Left forelimb (tissue), 1 donor: Measurements from ENCODE around the gene TMED1.
"Not testable (repeated sequence)": the region's sequence is repeated elsewhere in the genome, so short reads cannot be mapped to it uniquely, and the experiment has no call there.

Source experiments
- DNase-seq: peaks from one replicate; pipeline ENCODE4 v3.0.0-alpha.2; 2018; ENCODE audit warnings: low spot score

Gene TMED1

GRCh38 chr19:10835754-10836478 is at the start of gene TMED1:
TMED1 (minus strand) TSS chr19:10836212; CDS start chr19:10836191, 21 bp downstream.
- peak; percentile 98 for DNase-seq

DNA sequence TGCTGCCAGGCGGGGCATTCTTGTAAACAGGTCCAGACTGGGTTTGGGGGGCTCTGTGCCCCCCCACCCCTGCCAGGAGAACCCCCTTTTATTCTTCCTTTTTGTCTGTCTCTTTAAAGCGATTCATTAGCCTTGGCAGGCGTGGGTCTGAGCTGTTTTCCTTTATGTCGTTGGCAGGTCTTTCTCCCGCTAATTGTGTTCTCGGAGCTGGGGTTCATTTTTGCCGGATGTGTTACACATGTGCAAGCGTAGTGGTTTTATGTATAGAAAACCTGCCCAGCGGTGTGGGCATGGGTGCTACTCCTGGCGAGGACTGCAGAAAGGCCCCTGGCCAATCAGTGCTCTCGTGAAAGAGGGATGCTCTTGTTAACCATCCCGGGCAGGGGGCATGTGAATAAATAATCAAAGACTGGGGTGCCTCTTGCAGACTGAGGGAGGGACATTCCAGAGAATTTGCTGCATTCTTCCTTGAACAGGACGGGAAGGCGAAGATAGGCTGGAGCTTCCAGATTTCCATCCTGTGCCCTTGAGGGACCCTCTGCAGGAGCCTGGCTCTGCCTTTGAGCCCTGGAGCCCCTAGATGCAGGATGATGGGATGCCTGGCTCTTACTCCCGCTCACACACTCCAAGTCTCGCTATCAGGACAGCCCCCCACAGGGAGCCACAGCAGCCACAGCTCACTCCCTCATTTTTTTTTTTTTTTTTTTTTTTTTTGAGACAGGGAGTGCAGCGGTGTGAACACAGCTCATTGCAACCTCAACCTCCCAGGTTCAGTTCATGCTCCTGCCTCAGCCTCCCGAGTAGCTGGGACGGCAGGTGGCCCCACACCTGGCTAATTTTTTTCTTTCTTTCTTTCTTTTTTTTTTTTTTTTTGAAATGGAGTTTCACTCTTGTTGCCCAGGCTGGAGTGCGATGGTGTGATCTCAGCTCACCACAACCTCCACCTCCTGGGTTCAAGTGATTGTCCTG is 49.5 kb upstream of the TMED1 start:
- DNase-seq = no peak

GRCh38 chr19:10884274-10884673 is 48.3 kb upstream of the TMED1 start:
- DNase-seq = no peak

DNA sequence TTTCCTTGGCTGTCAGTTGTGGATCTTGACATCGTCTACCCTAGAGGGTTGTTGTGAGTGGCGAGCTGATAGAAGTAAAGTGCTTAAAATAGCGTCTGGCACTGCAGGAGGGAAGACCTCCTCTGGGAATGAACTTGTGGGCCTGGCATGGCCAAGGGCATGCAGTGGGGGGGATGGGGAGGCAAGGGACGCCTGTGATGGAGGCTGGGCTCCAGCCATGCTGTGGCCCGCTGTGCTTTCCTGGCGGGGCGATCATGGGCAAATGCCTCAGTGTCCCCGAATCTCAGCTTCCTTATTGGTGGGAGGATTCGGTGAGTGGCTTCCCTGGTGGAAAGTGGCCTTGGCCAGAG is 46.1 kb upstream of the TMED1 start:
- DNase-seq = no peak

- no peak for DNase-seq
Measured at GRCh38 chr19:10881403-10882107, 45.5 kb upstream of the TMED1 start.

- DNase-seq = no peak
Measured at GRCh38 chr19:10878253-10878652, 42.2 kb upstream of the TMED1 start.

DNA sequence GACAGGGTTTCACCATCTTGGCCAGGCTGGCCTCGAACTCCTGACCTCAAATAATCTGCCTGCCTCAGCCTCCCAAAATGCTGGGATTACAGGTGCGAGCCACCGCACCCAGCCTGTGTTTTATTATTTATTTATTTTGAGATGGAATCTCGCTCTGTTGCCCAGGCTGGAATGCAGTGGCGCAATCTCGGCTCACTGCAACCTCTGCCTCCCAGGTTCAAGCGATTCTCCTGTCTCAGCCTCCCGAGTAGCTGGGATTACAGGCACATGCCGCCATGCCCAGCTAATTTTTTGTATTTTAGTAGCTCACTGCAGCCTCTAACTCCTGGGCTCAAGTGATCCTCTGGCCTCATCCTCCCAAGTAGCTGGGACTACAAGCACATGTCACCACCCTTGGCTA is 41.6 kb upstream of the TMED1 start:
- DNase-seq = not testable (repeated sequence)

- DNase-seq = no peak
Measured at GRCh38 chr19:10876459-10877240, 40.6 kb upstream of the TMED1 start.

DNA sequence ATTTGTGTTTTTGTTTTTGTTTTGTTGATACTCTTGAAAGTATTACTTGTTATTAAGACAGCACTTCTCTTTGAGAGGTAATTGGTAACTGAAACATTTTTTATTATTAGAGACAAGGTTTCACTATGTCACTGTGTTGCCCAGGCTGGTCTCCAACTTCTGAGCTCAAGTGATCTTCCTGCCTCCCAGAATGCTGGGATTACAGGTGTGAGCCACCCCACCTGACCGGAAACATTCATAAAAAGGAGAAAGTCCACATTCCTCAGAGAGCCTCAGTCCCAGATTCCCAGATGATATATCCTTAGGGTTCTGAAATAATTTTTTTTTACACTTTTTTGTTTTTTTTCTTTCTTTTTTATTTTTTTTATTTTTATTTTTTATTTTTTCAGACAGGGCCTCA is 38.0 kb upstream of the TMED1 start:
- DNase-seq = no peak

DNA sequence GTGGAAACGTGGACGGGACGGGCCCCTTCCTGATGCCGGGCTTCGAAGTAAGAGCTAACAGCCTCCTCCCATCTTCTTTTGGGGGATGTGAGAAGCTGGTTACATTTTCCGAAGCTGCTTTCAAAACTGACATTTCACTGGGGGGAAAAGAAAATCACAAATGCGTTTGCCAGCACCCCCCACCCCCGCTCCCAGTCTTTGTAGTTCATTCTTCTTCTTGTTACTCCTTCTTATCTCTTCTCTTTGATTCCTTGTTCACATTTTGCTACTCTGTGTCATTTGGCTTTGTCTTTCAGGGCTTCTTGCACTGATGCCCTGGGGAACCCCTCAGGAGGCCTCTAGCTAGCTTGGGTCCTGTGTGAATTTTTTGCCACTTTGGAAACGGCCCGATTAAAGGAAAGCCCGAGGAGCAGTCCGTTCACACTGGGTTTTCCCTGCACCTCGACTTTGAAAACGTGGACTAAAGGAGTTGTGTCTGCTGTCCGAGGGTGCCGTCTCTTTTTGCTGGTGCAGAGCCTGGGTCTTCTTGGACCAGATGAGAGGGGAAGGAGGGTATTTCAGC is 36.6 kb upstream of the TMED1 start:
- no peak for DNase-seq

- peak; percentile 77 for DNase-seq
Measured at GRCh38 chr19:10871711-10872545, 35.9 kb upstream of the TMED1 start.

GRCh38 chr19:10870955-10871603 is 35.1 kb upstream of the TMED1 start, which contains the start of gene CARM1:
CARM1 (plus strand) TSS chr19:10871553; CDS start chr19:10871703, 150 bp downstream.
- DNase-seq = peak; percentile 100

DNA sequence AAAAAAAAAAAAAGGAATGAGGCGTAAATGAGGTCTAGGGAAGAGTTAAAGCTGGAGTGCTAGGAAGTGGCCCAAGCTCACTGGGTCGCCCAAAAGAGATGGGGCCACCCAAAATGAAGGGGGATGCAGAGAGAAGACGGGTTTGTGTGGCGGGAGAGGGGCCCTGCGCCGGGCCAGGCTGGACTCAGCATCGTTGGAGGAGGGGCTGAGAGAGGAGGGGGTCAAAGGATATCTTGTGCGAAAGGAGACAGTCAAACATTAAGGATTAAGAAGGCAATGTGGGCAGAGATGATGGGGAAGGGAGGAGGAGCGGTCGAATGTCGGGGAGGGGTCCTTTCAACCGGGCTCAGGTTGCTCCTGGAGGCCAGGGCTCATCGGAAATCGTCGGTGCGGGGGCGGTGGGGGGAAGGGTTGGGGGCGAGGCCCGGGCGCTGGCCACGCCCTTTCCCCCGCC is 34.5 kb upstream of the TMED1 start:
- no peak for DNase-seq

GRCh38 chr19:10869872-10870311 is 33.9 kb upstream of the TMED1 start:
- not testable (repeated sequence) for DNase-seq

GRCh38 chr19:10868872-10869547 is 33.0 kb upstream of the TMED1 start:
- DNase-seq = no peak

DNA sequence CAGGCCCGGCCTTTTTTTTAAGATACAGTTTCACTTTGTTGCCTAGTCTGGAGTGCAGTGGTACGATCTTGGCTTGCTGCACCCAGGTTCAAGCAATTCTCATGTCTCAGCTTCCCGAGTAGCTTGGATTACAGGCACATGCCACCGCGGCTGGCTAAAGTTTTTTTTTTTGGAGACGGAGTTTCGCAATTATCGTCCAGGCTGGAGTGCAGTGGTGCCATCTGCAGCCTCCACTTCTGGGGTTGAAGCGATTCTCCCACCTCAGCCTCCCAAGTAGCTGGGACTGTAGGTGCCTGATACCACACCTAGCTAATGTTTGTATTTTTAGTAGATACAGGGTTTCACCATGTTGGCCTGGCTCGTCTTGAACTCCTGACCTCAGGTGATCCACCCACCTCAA is 30.5 kb upstream of the TMED1 start:
- no peak for DNase-seq

- peak; percentile 87 for DNase-seq
Measured at GRCh38 chr19:10864538-10864899, 28.5 kb upstream of the TMED1 start.

DNA sequence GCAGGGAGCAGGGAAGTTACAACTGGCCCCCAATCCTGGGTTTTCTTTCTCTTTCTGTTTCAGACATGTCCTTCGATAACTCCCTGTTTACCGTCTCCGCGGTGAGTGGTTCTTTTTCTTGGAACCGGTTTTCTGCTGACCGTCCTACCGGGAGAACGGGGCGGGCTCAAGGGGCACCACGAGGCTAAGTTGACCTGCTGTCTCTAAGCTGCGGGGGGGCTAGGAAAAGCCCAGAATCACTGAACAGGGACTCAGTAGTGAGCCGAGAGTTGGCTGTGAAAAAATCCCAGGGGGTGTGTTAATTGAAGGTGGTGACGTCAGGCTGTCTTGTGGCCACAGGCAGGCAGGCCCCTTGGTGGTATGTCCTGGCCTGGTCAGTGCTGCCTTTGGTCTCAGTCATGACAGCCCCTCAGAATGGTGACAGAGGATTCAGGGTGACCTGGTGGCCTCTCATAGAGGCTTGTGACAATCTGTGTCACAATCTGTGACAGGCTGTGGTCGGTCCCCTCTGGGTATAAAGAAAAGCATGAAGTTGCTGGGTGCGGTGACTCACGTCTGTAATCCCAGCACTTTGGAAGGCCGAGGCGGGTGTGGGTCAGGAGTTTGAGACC is 27.2 kb upstream of the TMED1 start:
- no peak for DNase-seq
